ENCODE results near the gene TXN2. TPM values are rescaled to one million over a fixed set of nuclear protein-coding genes. Genes with fewer than 3 reads are reported as not detected.

TXN2 gene
- total RNA-seq, 4 donors from 2014 or later, result 45.6 to 56.7 (median 52.2) TPM

DNA sequence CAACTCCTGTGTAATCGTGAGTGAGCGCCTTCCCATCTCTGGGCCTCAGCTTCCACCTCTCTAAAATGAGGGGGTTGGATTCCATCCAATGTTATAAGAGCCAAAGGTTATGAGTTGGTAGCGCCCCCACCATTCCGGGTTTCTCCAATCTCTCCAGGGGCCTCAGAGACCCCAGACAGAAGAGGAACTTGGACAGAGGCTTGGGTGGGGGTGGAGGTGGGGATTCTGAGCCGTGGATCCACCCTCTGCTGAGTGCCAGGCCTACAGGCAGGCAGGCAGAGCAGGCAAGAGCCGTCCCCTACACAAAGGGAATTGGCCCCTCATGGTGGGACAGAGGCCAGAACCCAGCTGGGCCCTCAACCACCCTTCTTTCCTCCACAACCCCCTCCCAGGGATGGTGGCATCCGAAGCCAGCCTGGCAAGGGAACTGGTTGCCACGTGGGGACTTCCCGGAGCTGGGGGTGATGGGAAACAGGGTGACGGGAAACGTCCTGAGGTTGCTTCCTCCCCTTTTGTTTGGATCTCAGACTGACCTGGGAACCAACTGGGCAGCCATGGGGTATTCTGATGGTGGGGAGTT, 31.8 kb downstream of the TXN2 start:
- no peak for TF ChIP-seq POLR2A (IDR thresholded peaks at IDR 0.05)
- intact Hi-C loops (cut with DNase I; ENCODE audit: low total_unique reads), result no loop called here
- 55 to 78% methylated on average over 10 to 11 of the region's 11 CpGs for WGBS, 2 donors
- H3K4me3 ChIP-seq (ENCODE audit: low read depth, poor library complexity, severe bottlenecking), result no peak overlapping the region
- DNase-seq (ENCODE audit: low spot score in 2 of 2), result no peak

- H3K4me3 ChIP-seq (ENCODE audit: low read depth, poor library complexity, severe bottlenecking), result no peak overlapping the region
- WGBS, 2 donors, result 94 to 97% methylated on average over 2 of the region's 2 CpGs
- DNase-seq (ENCODE audit: low spot score in 2 of 2), result no peak
- intact Hi-C loops (cut with DNase I; ENCODE audit: low total_unique reads), result no loop called here
- no peak for TF ChIP-seq POLR2A (IDR thresholded peaks at IDR 0.05)
- TF ChIP-seq, protein P1, sequence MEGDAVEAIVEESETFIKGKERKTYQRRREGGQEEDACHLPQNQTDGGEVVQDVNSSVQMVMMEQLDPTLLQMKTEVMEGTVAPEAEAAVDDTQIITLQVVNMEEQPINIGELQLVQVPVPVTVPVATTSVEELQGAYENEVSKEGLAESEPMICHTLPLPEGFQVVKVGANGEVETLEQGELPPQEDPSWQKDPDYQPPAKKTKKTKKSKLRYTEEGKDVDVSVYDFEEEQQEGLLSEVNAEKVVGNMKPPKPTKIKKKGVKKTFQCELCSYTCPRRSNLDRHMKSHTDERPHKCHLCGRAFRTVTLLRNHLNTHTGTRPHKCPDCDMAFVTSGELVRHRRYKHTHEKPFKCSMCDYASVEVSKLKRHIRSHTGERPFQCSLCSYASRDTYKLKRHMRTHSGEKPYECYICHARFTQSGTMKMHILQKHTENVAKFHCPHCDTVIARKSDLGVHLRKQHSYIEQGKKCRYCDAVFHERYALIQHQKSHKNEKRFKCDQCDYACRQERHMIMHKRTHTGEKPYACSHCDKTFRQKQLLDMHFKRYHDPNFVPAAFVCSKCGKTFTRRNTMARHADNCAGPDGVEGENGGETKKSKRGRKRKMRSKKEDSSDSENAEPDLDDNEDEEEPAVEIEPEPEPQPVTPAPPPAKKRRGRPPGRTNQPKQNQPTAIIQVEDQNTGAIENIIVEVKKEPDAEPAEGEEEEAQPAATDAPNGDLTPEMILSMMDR (IDR thresholded peaks at IDR 0.05), result no peak
Measured at GRCh38 chr22:36447632-36448031, 33.8 kb downstream of the TXN2 start.

DNA sequence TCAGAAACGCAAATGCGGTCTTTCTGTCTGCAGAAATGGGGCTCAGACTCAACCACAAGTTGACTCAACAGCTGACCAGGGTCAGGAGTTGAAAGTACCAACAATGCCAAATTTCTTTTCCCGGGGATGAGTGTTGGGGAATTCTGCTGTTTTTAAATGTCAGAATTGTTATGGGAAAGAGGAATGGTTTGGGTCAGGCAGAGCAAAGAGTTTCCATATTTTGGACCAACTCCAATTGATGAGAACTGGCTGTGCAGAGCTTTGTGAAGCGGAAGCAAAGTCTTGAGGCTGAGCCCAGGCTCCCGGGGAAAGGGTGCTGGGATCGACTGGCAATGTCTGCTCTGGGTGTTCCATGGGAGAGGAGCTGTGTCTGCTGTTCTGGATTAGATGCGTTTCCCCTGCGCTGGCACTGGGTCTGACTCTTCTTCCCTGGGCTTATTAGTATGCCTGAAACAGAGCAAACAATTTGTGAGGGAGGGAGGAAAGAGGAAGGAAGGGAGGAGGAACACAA, 36.2 kb downstream of the TXN2 start:
- 44 to 51% methylated on average over 8 of the region's 8 CpGs for WGBS, 2 donors
- TF ChIP-seq POLR2A (IDR thresholded peaks at IDR 0.05), result no peak
- TF ChIP-seq, protein P1 (IDR thresholded peaks at IDR 0.05), result no peak
- DNase-seq (ENCODE audit: low spot score in 2 of 2), result no peak
- H3K4me3 ChIP-seq (ENCODE audit: low read depth, poor library complexity, severe bottlenecking), result no peak overlapping the region
- intact Hi-C loops (cut with DNase I; ENCODE audit: low total_unique reads), result no loop called here

DNA sequence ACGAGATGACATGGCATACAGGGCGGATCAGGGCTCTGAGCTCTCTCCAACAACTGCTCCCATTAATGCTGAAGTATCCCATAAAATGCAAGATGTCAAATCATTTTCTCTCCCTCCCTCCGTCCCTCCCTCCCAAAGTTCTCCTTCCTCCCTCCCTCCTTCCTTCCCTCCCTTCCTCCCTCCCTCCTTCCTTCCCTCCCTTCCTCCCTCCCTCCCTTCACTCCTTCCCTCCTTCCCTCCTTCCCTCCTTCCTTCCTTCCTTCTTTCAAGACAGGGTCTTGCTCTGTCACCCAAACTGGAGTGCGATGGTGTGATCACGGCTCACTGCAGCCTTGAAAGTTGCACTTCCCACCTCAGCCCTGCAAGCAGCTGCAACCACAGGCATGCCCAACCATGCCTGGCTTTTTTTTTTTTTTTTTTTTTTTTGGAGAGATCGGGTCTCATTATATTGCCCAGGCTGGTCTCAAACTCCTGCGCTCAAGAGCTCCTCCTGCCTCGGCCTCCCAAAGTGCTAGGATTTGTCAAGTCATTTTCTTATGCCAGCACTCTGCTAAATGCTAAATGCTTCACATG, 38.2 kb downstream of the TXN2 start:
- WGBS, 2 donors, result 44 to 61% methylated on average over 8 of the region's 8 CpGs
- intact Hi-C loops (cut with DNase I; ENCODE audit: low total_unique reads), result no loop called here
- no peak for DNase-seq (ENCODE audit: low spot score in 2 of 2)
- TF ChIP-seq POLR2A (IDR thresholded peaks at IDR 0.05), result no peak
- TF ChIP-seq, protein P1 (IDR thresholded peaks at IDR 0.05), result no peak
- H3K4me3 ChIP-seq (ENCODE audit: low read depth, poor library complexity, severe bottlenecking), result no peak overlapping the region

- TF ChIP-seq, protein P1 (IDR thresholded peaks at IDR 0.05), result no peak
- no peak for TF ChIP-seq POLR2A (IDR thresholded peaks at IDR 0.05)
- H3K4me3 ChIP-seq (ENCODE audit: low read depth, poor library complexity, severe bottlenecking), result no peak overlapping the region
- DNase-seq (ENCODE audit: low spot score in 2 of 2), result no peak
- 65 to 78% methylated on average over 12 of the region's 12 CpGs for WGBS, 2 donors
- intact Hi-C loops (cut with DNase I; ENCODE audit: low total_unique reads), result no loop called here
Measured at GRCh38 chr22:36442506-36443197, 38.8 kb downstream of the TXN2 start.

DNA sequence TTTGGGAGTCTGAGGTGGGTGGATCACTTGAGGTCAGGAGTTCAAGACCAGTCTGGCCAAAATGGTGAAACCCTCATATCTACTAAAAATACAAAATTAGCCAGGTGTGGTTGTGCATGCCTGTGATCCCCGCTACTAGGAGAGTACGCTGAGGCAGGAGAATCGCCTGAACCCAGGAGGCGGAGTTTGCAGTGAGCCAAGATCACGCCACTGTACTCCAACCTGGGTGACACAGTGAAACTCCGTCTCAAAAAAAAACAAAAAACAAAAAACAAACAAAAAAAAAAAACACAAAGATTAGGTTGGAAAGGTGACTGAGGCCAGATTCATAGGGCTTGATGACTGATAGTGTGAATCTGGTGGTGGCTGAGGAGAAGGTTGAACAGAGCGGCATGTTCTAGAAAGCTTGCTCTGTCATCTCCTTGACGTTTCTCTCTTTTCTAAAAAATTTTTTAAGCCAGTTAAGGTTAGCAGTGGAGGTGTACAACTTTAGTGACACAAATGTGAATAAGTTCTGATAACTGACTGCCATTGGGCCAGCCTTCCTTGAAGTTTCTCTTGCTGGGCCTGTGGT, 40.9 kb downstream of the TXN2 start:
- H3K4me3 ChIP-seq (ENCODE audit: low read depth, poor library complexity, severe bottlenecking), result no peak overlapping the region
- TF ChIP-seq, protein P1 (IDR thresholded peaks at IDR 0.05), result no peak
- intact Hi-C loops (cut with DNase I; ENCODE audit: low total_unique reads), result no loop called here
- WGBS, 2 donors, result 87 to 92% methylated on average over 8 of the region's 8 CpGs
- DNase-seq (ENCODE audit: low spot score in 2 of 2), result no peak
